ENCODE data around the gene IL36RN.

IL36RN gene

GRCh38 chr2:113084249-113085000 lies 25.4 kb downstream of the IL36RN start:
- no peak for TF ChIP-seq EZH2 (optimal IDR thresholded peaks at IDR 0.05; ENCODE audit: low read depth, low read length)
- peak; percentile 51 for TF ChIP-seq CTCF (IDR thresholded peaks at IDR 0.05; ENCODE audit: low read length)
- Histone ChIP-seq H4K20me1 (ENCODE audit: insufficient read depth, low read length) (no peaks in the 10 kb centered on the region), H3K9me3 (replicated peaks; ENCODE audit: insufficient read depth, low read length) (no peaks in the 10 kb centered on the region), H3K4me1 (ENCODE audit: low read length) (no peaks in the 10 kb centered on the region), H3K79me2 (ENCODE audit: low read length) (no peaks in the 10 kb centered on the region), H3K27ac (ENCODE audit: low read length) (no peak overlapping the region), H3K9ac (ENCODE audit: low read length) (no peak overlapping the region), H3K27me3 (replicated peaks; ENCODE audit: insufficient read depth, low read length) (no peaks in the 10 kb centered on the region), H3K9me2 (replicated peaks; ENCODE audit: insufficient read depth, low read length) (no peaks in the 10 kb centered on the region), H3K36me3 (replicated peaks; ENCODE audit: insufficient read depth, low read length) (no peaks in the 10 kb centered on the region), H2AFZ (ENCODE audit: low read length) (no peak overlapping the region), H3K4me2 (ENCODE audit: low read depth, low read length) (no peak overlapping the region), H3K4me3 (ENCODE audit: low read length) (no peak overlapping the region), H3F3A (ENCODE audit: insufficient read depth, low read length) (no peaks in the 10 kb centered on the region)
- DNase-seq: peak; percentile 31

- Histone ChIP-seq H3K4me1 (ENCODE audit: low read length) (no peaks in the 10 kb centered on the region), H3F3A (ENCODE audit: insufficient read depth, low read length) (no peaks in the 10 kb centered on the region), H3K79me2 (ENCODE audit: low read length) (no peaks in the 10 kb centered on the region), H3K9me3 (replicated peaks; ENCODE audit: insufficient read depth, low read length) (no peaks in the 10 kb centered on the region), H3K36me3 (replicated peaks; ENCODE audit: insufficient read depth, low read length) (no peaks in the 10 kb centered on the region), H4K20me1 (ENCODE audit: insufficient read depth, low read length) (no peaks in the 10 kb centered on the region), H2AFZ (ENCODE audit: low read length) (no peak overlapping the region), H3K4me2 (ENCODE audit: low read depth, low read length) (no peak overlapping the region), H3K4me3 (ENCODE audit: low read length) (no peak overlapping the region), H3K27ac (ENCODE audit: low read length) (no peak overlapping the region), H3K9ac (ENCODE audit: low read length) (no peak overlapping the region), H3K27me3 (replicated peaks; ENCODE audit: insufficient read depth, low read length) (no peaks in the 10 kb centered on the region), H3K9me2 (replicated peaks; ENCODE audit: insufficient read depth, low read length) (no peaks in the 10 kb centered on the region)
- no peak for DNase-seq
- TF ChIP-seq EZH2phosphoT487 (IDR thresholded peaks at IDR 0.05; ENCODE audit: low read length) (no peak), EZH2 (optimal IDR thresholded peaks at IDR 0.05; ENCODE audit: low read depth, low read length) (no peak), CTCF (IDR thresholded peaks at IDR 0.05; ENCODE audit: low read length) (no peak)
Observed at GRCh38 chr2:113085542-113085941, 26.5 kb downstream of the IL36RN start.

GRCh38 chr2:113088213-113088992 lies 29.4 kb downstream of the IL36RN start:
- no peak overlapping the region for H3K9ac ChIP-seq (ENCODE audit: low read length)
- H3F3A ChIP-seq (ENCODE audit: insufficient read depth, low read length): no peaks in the 10 kb centered on the region
- H3K27ac ChIP-seq (ENCODE audit: low read length): no peak overlapping the region
- no peak overlapping the region for H3K4me2 ChIP-seq (ENCODE audit: low read depth, low read length)
- H3K9me2 ChIP-seq (replicated peaks; ENCODE audit: insufficient read depth, low read length): no peaks in the 10 kb centered on the region
- H2AFZ ChIP-seq (ENCODE audit: low read length): no peak overlapping the region
- H3K9me3 ChIP-seq (replicated peaks; ENCODE audit: insufficient read depth, low read length): no peaks in the 10 kb centered on the region
- no peak for DNase-seq
- H3K4me3 ChIP-seq (ENCODE audit: low read length): no peak overlapping the region
- no peaks in the 10 kb centered on the region for H3K79me2 ChIP-seq (ENCODE audit: low read length)
- no peaks in the 10 kb centered on the region for H4K20me1 ChIP-seq (ENCODE audit: insufficient read depth, low read length)
- no peaks in the 10 kb centered on the region for H3K36me3 ChIP-seq (replicated peaks; ENCODE audit: insufficient read depth, low read length)
- H3K4me1 ChIP-seq (ENCODE audit: low read length): no peaks in the 10 kb centered on the region
- TF ChIP-seq EZH2phosphoT487 (IDR thresholded peaks at IDR 0.05; ENCODE audit: low read length) (no peak), EZH2 (optimal IDR thresholded peaks at IDR 0.05; ENCODE audit: low read depth, low read length) (no peak), CTCF (IDR thresholded peaks at IDR 0.05; ENCODE audit: low read length) (no peak)
- H3K27me3 ChIP-seq (replicated peaks; ENCODE audit: insufficient read depth, low read length): no peaks in the 10 kb centered on the region

All from MM.1S (cell line).